ENCODE data around the gene KCNQ1OT1. TPM values are rescaled to one million over a fixed set of nuclear protein-coding genes. Genes with fewer than 3 reads are reported as not detected.

KCNQ1OT1 gene
- total RNA-seq, 1 experiment from 2014 or later, result 1.2 TPM

DNA sequence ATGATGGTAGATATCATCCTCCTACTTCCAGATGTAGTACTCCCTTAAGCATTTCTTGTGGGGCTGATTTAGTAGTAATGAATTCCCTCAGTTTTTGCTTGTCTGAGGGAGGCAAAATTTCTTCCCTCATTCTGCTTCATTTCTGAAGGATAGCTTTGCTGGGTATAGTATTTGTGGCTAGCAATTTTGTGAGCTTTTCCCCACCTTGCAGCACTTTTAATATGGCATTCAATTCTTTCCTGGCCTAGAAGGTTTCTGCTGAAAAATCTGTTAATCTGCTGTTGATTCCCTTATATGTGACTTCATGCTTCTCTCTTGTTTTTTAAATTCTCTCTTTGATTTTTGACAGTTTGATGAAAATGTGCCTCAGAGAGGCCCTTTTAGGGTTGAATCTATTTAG is 50.4 kb downstream of the KCNQ1OT1 start:
- peaks cover 4% of the 10 kb centered on the region; the same call in 1 of the 2 replicates for H3K27me3 ChIP-seq (ENCODE audit: insufficient read depth, low read length)
- H3K9me3 ChIP-seq (ENCODE audit: control insufficient read depth, low read depth, low read length), result peaks cover 61% of the 10 kb centered on the region
- no peak for DNase-seq
- no peak overlapping the region for H2AFZ ChIP-seq (ENCODE audit: low read length)
- no peak overlapping the region for H2BK12ac ChIP-seq (ENCODE audit: insufficient read length, low read depth, low read length)
- no peaks in the 10 kb centered on the region for H4K20me1 ChIP-seq (ENCODE audit: control insufficient read depth, insufficient read depth, insufficient read length)
- H2BK15ac ChIP-seq (ENCODE audit: low read depth, low read length), result no peak overlapping the region
- Mint-ChIP-seq H3K36me3 (ENCODE audit: insufficient read depth in 1 of 3, low read depth in 3 of 3) (peaks cover 36 to 58% (median 46%) of the 10 kb centered on the region in 3 experiments), H3K4me1 (peaks cover 5 to 7% of the 10 kb centered on the region in 2 experiments; a peak in 3 of 4 replicates), H3K27ac (no peak overlapping the region), H3K4me3 (no peak overlapping the region), H3K9me3 (peaks cover 92 to 99% of the 10 kb centered on the region in 2 experiments), H3K27me3 (ENCODE audit: low read depth) (peaks cover 96% of the 10 kb centered on the region)
- TF ChIP-seq, protein P1, sequence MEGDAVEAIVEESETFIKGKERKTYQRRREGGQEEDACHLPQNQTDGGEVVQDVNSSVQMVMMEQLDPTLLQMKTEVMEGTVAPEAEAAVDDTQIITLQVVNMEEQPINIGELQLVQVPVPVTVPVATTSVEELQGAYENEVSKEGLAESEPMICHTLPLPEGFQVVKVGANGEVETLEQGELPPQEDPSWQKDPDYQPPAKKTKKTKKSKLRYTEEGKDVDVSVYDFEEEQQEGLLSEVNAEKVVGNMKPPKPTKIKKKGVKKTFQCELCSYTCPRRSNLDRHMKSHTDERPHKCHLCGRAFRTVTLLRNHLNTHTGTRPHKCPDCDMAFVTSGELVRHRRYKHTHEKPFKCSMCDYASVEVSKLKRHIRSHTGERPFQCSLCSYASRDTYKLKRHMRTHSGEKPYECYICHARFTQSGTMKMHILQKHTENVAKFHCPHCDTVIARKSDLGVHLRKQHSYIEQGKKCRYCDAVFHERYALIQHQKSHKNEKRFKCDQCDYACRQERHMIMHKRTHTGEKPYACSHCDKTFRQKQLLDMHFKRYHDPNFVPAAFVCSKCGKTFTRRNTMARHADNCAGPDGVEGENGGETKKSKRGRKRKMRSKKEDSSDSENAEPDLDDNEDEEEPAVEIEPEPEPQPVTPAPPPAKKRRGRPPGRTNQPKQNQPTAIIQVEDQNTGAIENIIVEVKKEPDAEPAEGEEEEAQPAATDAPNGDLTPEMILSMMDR (conservative IDR thresholded peaks at IDR 0.05), result no peak
- H3K4me1 ChIP-seq (ENCODE audit: insufficient read depth, low read length), result no peaks in the 10 kb centered on the region
- H3K79me2 ChIP-seq (ENCODE audit: insufficient read depth, low read length), result no peaks in the 10 kb centered on the region
- no peaks in the 10 kb centered on the region for H3K23me2 ChIP-seq (ENCODE audit: insufficient read length, low read depth, low read length, poor library complexity, severe bottlenecking)
- H3K4me2 ChIP-seq (ENCODE audit: insufficient read depth, insufficient read length, low read length), result no peak overlapping the region
- H2BK20ac ChIP-seq (ENCODE audit: low read depth, low read length, poor library complexity, severe bottlenecking), result no peak overlapping the region
- no peak overlapping the region for H4K8ac ChIP-seq (replicated peaks; ENCODE audit: insufficient read length, low read depth, low read length)
- H3K14ac ChIP-seq (ENCODE audit: insufficient read depth, low read length), result no peak overlapping the region
- H4K91ac ChIP-seq (ENCODE audit: insufficient read length, low read depth, low read length), result no peak overlapping the region
- H2BK5ac ChIP-seq (ENCODE audit: insufficient read length, low read length), result no peak overlapping the region
- no peaks in the 10 kb centered on the region for H3K79me1 ChIP-seq (ENCODE audit: insufficient read depth, low read depth, low read length, poor library complexity, severe bottlenecking)
- no peak overlapping the region for H2BK120ac ChIP-seq (ENCODE audit: low read depth, low read length, poor library complexity, severe bottlenecking)
- no peak overlapping the region for H2AK5ac ChIP-seq (ENCODE audit: insufficient read length, low read length)
- H3K56ac ChIP-seq (ENCODE audit: insufficient read length, low read depth, low read length), result no peak overlapping the region
- no peak overlapping the region for H3K23ac ChIP-seq (ENCODE audit: insufficient read length, low read depth, low read length)
- no peak overlapping the region for H4K5ac ChIP-seq (ENCODE audit: insufficient read length, low read depth, low read length)
- no peak overlapping the region for H3T11ph ChIP-seq (ENCODE audit: low read length)
- H3K18ac ChIP-seq (ENCODE audit: insufficient read length, low read depth, low read length), result no peak overlapping the region
- H3K4ac ChIP-seq (ENCODE audit: low read depth, low read length), result no peak overlapping the region
- H3K27ac ChIP-seq (ENCODE audit: insufficient read length, low read depth, low read length), result no peak overlapping the region
- no peak overlapping the region for H3K9ac ChIP-seq (ENCODE audit: extremely low read depth, insufficient read length, low read length)
